GM18499 (cell line): ENCODE results near the gene PMEPA1.

Experiments
- ATAC-seq: cut with Tn5 transposase; IDR thresholded peaks from one replicate; pipeline ENCODE4 v1.9.1; 2021; ENCODE audit warnings: moderate number of reproducible peaks; ENCODE audit not compliant: insufficient read depth, unreplicated experiment

The PMEPA1 gene

GRCh38 chr20:57664924-57665588 is 44.8 kb downstream of the PMEPA1 start:
- ATAC-seq = no peak

DNA sequence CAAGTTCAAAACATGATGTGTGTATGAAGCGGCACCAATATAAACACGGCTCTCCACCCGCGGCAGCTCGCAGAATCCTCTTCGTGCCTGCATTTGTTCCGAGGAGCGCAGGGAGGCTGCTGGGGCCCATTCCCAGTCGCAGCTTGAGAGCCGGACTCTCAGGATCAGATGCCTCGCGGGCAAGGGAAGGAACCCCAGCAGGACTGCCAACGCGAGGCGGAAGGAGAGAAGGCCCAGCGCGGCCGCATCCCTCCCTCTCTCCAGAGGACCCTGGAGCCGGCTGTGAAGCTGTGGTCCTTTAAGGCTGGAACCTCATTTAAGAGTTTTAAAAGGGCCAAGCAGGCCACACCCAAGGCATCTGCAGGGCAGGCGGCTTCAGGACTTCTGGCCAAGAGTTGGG is 45.3 kb downstream of the PMEPA1 start:
- no peak for ATAC-seq

GRCh38 chr20:57663681-57664451 is 45.9 kb downstream of the PMEPA1 start:
- ATAC-seq = no peak

DNA sequence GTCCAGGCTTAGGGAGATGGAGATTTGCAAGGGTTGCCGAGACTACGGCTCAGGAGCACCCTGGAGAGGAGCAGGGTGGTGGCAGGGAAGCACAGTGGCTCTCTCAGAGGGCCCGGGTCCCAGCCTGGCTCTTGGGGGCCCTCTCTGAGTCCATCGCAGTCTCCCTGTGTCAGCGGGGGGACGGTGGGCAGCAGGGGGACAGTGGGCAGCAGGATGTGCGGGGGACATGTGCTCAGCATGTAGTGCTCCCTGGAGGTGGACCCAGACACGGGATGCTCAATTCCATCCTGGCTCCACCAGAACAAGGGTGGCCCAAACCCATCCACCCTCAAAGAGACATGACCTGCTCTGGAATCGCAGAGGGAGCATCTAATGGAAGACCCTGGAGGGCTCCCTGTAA is 46.6 kb downstream of the PMEPA1 start:
- ATAC-seq = no peak

- ATAC-seq = no peak
Observed at GRCh38 chr20:57662456-57663240, 47.2 kb downstream of the PMEPA1 start.

DNA sequence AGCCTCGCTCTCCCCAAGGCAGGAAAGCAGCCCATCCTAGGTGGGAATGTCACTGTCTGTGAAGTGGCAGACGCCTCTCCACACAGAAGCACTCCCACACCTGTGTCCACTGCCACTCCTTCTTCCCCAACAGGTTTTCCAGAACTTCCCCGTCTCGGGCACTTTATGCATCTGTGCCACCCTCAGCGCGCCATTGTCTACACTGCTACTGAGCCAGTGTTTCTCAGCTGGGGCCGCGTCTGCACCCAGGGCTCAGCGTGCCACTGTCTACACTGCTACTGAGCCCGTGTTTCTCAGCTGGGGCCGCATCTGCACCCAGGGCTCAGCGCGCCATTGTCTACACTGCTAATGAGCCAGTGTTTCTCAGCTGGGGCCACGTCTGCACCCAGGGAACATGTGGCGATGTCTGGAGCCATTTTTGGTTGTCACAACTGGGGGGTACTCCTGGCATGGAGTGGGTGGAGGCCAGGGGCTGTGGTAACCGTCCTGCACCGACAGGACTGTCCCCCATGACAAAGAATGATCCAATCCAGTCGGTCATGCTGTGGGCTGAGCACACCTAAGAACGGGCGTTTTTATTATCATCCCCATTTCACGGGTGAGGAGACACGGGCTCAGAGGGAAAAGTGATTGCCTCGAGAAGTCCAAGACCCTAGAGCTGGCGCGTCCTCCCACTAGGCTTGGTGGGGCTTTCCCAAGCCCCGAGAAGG is 47.9 kb downstream of the PMEPA1 start:
- ATAC-seq = no peak

DNA sequence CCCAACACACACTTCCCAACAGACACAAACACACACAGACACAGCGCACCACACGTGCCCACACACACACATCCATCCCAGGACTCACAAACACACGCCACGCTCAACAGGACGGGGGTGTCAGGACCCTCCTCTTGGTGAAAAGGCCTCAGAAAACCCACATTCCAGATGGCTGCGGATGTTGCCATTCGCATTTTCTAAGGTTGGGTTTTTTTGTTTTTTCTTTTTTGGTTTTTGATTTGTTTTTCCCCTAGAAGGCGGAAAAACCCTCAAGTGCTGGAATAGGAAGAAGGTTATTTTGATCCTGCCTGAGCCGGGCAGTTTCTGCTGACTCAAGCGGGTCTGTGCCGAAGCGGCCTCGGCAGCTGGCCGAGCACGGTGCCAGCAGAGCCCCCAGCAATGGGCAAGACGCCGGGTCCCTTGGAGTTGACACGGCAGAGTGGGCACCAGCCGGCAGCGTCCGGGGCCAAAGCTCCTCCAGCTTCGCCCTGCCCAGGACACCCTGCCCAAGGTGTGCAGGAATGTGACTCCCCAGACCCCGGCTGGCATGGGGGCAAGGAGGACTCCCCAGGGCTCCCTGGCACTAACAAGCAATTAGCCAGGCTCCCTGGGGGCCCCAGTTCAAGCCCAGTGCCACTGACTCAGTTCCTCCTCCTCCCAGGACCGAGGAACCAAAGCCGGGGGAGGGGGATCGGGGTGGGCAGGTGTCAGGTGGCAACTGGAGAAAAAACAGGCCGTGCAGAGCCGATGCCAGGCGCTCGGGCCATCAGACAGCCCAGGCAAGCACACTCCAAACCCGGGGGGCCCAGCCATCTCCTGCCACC is 48.7 kb downstream of the PMEPA1 start:
- no peak for ATAC-seq

- no peak for ATAC-seq
Observed at GRCh38 chr20:57660181-57660921, 49.5 kb downstream of the PMEPA1 start.

DNA sequence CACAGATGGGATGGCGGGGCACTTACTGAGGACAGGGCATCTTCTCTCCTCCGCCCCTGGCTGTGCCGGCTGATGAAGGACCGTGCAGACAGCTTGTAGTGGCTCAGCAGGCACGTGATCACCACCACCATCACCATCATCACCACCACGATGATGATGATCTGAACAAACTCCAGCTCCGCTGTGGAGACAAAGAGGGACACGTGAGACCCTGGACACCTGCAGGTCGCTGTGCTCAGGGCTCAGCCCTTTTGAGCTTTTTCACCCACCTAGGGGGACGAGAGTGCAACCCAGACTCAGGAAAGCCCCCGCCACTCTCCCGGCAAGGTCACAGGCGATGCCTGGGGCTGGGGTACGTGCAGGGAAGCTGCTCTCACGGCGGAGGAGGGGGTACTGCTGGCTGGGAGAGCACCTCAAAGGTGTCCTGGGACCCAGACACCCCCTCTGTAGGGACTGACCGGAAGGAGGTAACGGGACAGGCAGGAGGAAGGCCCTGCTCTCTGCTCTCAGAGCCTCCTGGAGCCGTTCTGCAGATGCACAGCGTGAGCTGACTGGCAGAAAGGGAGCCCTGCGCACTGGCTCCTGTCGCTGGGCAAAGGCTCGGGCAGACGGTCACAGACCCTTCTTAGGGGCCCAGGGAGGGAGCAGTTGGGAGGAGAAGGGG is 50.2 kb downstream of the PMEPA1 start:
- no peak for ATAC-seq

GRCh38 chr20:57658833-57659516 is 50.8 kb downstream of the PMEPA1 start:
- ATAC-seq = no peak

DNA sequence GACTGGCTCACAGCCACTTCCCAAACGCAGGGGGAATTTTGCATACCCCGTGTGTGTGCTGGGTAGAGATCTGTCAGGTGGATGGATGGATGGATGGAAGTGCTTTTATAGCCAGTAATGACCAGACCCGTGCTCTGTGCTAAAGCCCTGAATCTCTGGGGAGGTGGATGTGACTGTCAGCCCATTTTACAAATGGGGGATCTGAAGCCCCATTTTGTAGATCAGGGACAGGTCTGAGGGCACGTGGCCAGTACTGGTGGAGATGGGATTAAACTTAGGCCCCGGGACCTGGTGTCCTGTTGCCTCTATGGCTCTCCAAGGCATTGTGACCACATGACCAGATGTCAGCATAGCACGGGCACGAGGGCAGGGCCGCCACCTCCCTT is 51.4 kb downstream of the PMEPA1 start:
- no peak for ATAC-seq

- ATAC-seq = no peak
Observed at GRCh38 chr20:57657535-57658446, 52.0 kb downstream of the PMEPA1 start.

DNA sequence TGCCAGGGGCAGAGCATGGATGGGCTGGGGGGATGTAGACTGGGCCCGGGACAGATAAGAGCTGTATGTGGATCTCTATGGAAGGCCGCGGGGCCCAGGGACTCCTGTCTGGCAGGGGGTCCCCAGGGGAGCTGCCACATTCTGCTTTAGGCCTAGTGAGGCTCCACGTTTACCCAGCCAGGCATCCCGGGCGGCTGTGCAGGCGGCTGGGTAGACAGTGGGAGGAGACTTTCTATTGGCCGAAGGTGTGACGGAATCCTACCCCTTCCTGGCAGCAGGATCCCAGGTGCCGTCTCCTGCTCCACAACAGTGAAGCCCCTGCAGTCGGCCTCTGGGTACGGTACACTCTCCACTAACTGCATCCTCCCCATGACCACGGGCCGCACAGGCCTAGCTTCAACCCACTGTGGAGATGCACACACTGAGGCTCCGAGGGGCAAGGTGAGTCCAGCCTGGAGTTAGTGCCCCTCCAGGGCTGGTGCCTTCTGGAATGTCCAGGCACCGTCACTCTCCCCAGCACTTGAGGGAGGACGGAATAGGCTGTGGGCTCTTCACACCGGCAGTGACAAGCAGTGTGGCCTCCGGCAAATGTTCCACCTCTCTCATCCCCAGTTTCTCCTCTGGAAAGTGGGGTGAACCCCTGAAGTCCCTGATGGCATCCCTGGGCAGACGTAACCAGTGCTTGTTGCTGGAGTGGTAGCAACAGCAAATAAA is 52.8 kb downstream of the PMEPA1 start:
- ATAC-seq = no peak

DNA sequence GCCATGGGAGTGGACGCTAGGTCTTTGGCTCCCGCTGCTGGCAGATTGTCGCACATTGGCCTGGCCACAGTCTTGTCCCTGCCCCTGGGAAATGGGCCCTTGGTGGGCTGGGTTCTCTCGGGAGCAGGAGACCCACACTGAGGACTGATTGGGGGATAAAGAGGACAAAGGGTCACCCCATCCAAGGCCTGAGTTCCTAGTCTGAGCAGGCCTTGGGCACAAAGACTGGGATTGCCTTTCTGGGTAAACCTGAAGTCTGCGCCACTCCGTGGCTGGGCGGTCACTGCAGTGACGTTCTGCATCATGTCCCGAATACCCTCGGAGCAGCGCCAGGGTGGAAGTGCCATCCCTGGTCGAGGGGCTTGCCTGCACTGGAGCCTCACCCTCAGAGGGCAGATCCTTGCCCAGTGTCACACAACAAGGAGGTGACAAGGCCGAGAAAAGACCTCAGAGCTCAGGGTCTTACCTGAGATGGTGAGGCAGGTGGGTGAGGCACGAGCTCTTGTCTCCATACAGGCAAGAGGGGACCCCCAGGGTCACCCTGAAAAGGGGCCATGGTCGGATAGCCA is 53.5 kb downstream of the PMEPA1 start:
- ATAC-seq = no peak

GRCh38 chr20:57655809-57656155 is 54.0 kb downstream of the PMEPA1 start:
- ATAC-seq = no peak
